Nephron (organoid): ENCODE data around the gene RNU6-7.

Experiments used
- H3K27ac Mint-ChIP-seq, 3 experiments: 2 replicates each; pipeline ENCODE4 v1.8.0; 2020; ENCODE audit warnings: mixed read lengths in 3 of 3, mild to moderate bottlenecking in 2 of 3, moderate library complexity in 1 of 3
- H3K27me3 Mint-ChIP-seq: 2 replicates; pipeline ENCODE4 v1.8.0; 2021; ENCODE audit warnings: low read depth, mild to moderate bottlenecking, moderate library complexity, mixed read lengths
- H3K36me3 Mint-ChIP-seq: 2 replicates; pipeline ENCODE4 v1.8.0; 2020; ENCODE audit warnings: low read depth, mixed read lengths
- H3K4me1 Mint-ChIP-seq: 2 replicates; pipeline ENCODE4 v1.8.0; 2020; ENCODE audit warnings: mixed read lengths
- H3K4me3 Mint-ChIP-seq, 3 experiments: 2 replicates each; pipeline ENCODE4 v1.8.0; 2020; ENCODE audit warnings: mild to moderate bottlenecking in 3 of 3, mixed read lengths in 3 of 3, moderate library complexity in 2 of 3
- H3K9me3 Mint-ChIP-seq: 2 replicates; pipeline ENCODE4 v1.8.0; 2020; ENCODE audit warnings: mixed read lengths
- CTCF ChIP-seq, 3 experiments: fragments of 200-600 bp; sonication (generic); IDR thresholded peaks; one replicate each; pipeline ENCODE4 v1.5.0; 2021; ENCODE audit warnings: antibody characterized with exemption in 3 of 3; ENCODE audit not compliant: unreplicated experiment in 3 of 3

The RNU6-7 gene

GRCh38 chr14:32232481-32232880 is 30.6 kb downstream of the RNU6-7 start:
- H3K9me3 Mint-ChIP-seq, result peaks cover 14% of the 10 kb centered on the region
- no peaks in the 10 kb centered on the region for H3K4me1 Mint-ChIP-seq
- TF ChIP-seq CTCF (IDR thresholded peaks at IDR 0.05; ENCODE audit: unreplicated experiment in 3 of 3), result no peak
- H3K4me3 Mint-ChIP-seq, result no peak overlapping the region
- H3K36me3 Mint-ChIP-seq, result no peaks in the 10 kb centered on the region
- no peaks in the 10 kb centered on the region for H3K27me3 Mint-ChIP-seq
- H3K27ac Mint-ChIP-seq, result no peak overlapping the region

GRCh38 chr14:32233260-32233659 is 31.4 kb downstream of the RNU6-7 start:
- Mint-ChIP-seq H3K4me1 (no peaks in the 10 kb centered on the region), H3K36me3 (no peaks in the 10 kb centered on the region)
- TF ChIP-seq CTCF (IDR thresholded peaks at IDR 0.05; ENCODE audit: unreplicated experiment in 3 of 3), result no peak

DNA sequence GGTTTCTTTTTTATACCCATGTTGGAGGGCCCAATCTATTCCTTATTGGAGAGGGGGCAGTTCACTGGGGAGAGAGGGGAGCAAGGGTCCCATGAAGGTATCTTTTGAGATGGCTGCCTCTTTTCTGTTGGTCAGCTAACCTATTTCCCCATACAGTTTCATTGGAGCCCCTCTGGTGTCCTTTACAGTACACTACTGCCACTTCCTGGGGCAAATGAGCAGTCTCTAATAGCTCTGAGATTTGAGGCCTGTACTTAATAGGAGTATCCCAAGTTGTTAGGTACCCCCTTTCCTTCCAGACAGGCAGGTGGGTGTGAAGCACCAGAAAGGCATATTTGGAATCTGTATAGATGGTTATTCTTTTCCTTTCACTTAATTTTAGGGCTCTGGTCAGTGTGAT is 42.6 kb downstream of the RNU6-7 start:
- Mint-ChIP-seq H3K27ac (no peak overlapping the region), H3K4me3 (no peak overlapping the region), H3K9me3 (peaks cover 11% of the 10 kb centered on the region), H3K36me3 (no peaks in the 10 kb centered on the region), H3K4me1 (no peaks in the 10 kb centered on the region), H3K27me3 (peaks cover 5% of the 10 kb centered on the region)
- no peak for TF ChIP-seq CTCF (IDR thresholded peaks at IDR 0.05; ENCODE audit: unreplicated experiment in 3 of 3)

More at GRCh38 chr14:32233260-32233659, 31.4 kb downstream of the RNU6-7 start:
- no peaks in the 10 kb centered on the region for H3K27me3 Mint-ChIP-seq
- H3K9me3 Mint-ChIP-seq, result peaks cover 19% of the 10 kb centered on the region
- H3K27ac Mint-ChIP-seq, result no peak overlapping the region
- H3K4me3 Mint-ChIP-seq, result no peak overlapping the region

DNA sequence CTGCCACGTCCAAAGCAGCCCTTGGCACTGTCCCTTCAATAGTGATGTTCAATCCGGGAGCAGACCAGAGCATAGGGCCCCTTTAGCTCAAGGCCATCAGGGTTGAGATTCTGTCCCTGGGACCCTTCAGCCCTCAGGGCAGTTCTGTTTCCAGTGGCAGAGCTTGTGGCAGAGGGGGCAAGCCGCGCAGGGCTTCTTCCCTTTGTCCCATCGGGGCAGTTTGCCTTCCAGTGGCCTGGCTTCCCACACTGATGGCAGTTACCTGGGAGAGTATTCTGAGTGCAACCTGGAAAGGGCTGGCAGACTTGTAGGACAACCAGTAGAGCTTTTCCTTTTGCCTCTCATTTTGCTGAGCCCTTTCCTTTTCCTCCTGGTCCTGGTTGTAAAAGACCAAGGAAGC is 44.9 kb downstream of the RNU6-7 start:
- H3K27ac Mint-ChIP-seq, result no peak overlapping the region
- no peaks in the 10 kb centered on the region for H3K36me3 Mint-ChIP-seq
- no peaks in the 10 kb centered on the region for H3K9me3 Mint-ChIP-seq
- peaks cover 4% of the 10 kb centered on the region for H3K4me1 Mint-ChIP-seq
- H3K27me3 Mint-ChIP-seq, result no peaks in the 10 kb centered on the region
- TF ChIP-seq CTCF (IDR thresholded peaks at IDR 0.05; ENCODE audit: unreplicated experiment in 3 of 3), result no peak
- H3K4me3 Mint-ChIP-seq, result no peak overlapping the region

GRCh38 chr14:32249371-32249770 is 47.5 kb downstream of the RNU6-7 start:
- no peak overlapping the region for H3K27ac Mint-ChIP-seq
- H3K4me3 Mint-ChIP-seq, result no peak overlapping the region
- H3K36me3 Mint-ChIP-seq, result no peaks in the 10 kb centered on the region
- peaks cover 5% of the 10 kb centered on the region for H3K4me1 Mint-ChIP-seq
- H3K9me3 Mint-ChIP-seq, result no peaks in the 10 kb centered on the region
- no peak for TF ChIP-seq CTCF (IDR thresholded peaks at IDR 0.05; ENCODE audit: unreplicated experiment in 3 of 3)
- no peaks in the 10 kb centered on the region for H3K27me3 Mint-ChIP-seq

- H3K36me3 Mint-ChIP-seq, result no peaks in the 10 kb centered on the region
- no peak for TF ChIP-seq CTCF (IDR thresholded peaks at IDR 0.05; ENCODE audit: unreplicated experiment in 3 of 3)
These were observed 47.9 kb downstream of the RNU6-7 start for GRCh38 chr14:32249780-32250179.

More at GRCh38 chr14:32249780-32250179, 47.9 kb downstream of the RNU6-7 start:
- no peak overlapping the region for H3K27ac Mint-ChIP-seq
- no peaks in the 10 kb centered on the region for H3K27me3 Mint-ChIP-seq
- H3K4me1 Mint-ChIP-seq, result peaks cover 9% of the 10 kb centered on the region
- H3K9me3 Mint-ChIP-seq, result no peaks in the 10 kb centered on the region
- H3K4me3 Mint-ChIP-seq, result no peak overlapping the region
